ACHN (cell line): ENCODE results near the gene ING4.

Experiments used
- DNase-seq: peaks from one replicate; pipeline ENCODE4 v3.0.0-alpha.2; 2015
- in situ Hi-C: cut with HindIII; loops from 2 replicates; pipeline ENCODE4 v1.10.0; 2017; ENCODE audit warnings: low sequenced_read_pairs, low pct_ligation_motif_present, low pct_unique_long_range_greater_than_20kb

The ING4 gene

GRCh38 chr12:6688999-6689882, 26.3 kb upstream of the ING4 start, which contains the start of gene ZNF384:
TSS of gene ZNF384 (minus strand) at chr12:6689375. CDS start at chr12:6679520, 9,855 bp downstream.
- in situ Hi-C loops: no loop called here
- DNase-seq: peak; percentile 100

GRCh38 chr12:6688543-6688998, 25.7 kb upstream of the ING4 start:
- in situ Hi-C loops: no loop called here
- DNase-seq: peak; percentile 59

- DNase-seq: no peak
- in situ Hi-C loops: no loop called here
Observed at GRCh38 chr12:6685814-6686213, 22.9 kb upstream of the ING4 start.

GRCh38 chr12:6684609-6685008, 21.7 kb upstream of the ING4 start:
- in situ Hi-C loops: no loop called here
- DNase-seq: peak; percentile 63

- in situ Hi-C loops: no loop called here
- no peak for DNase-seq
Observed at GRCh38 chr12:6676962-6677361, 14.0 kb upstream of the ING4 start.

GRCh38 chr12:6672143-6672542, 9.2 kb upstream of the ING4 start:
- no peak for DNase-seq
- in situ Hi-C loops: no loop called here

- DNase-seq: no peak
- in situ Hi-C loops: no loop called here
Observed at GRCh38 chr12:6667559-6668210, 4.8 kb upstream of the ING4 start.

GRCh38 chr12:6666211-6666610, 3.3 kb upstream of the ING4 start:
- in situ Hi-C loops: no loop called here
- DNase-seq: peak; percentile 63

- no peak for DNase-seq
- in situ Hi-C loops: no loop called here
Observed at GRCh38 chr12:6664902-6665301, 2.0 kb upstream of the ING4 start.

- DNase-seq: no peak
Observed at GRCh38 chr12:6662602-6662905, 365 bp downstream of the ING4 start.

GRCh38 chr12:6653987-6654386, 8.9 kb downstream of the ING4 start:
- in situ Hi-C loops: no loop called here
- no peak for DNase-seq

More at GRCh38 chr12:6662602-6662905, 365 bp downstream of the ING4 start:
- in situ Hi-C loops: no loop called here

GRCh38 chr12:6653342-6653741, 9.6 kb downstream of the ING4 start:
- in situ Hi-C loops: no loop called here
- DNase-seq: no peak

GRCh38 chr12:6652391-6652790, 10.5 kb downstream of the ING4 start:
- in situ Hi-C loops: no loop called here
- no peak for DNase-seq

- in situ Hi-C loops: no loop called here
- DNase-seq: no peak
Observed at GRCh38 chr12:6650832-6651231, 12.1 kb downstream of the ING4 start.

- no peak for DNase-seq
- in situ Hi-C loops: no loop called here
Observed at GRCh38 chr12:6647083-6647604, 15.8 kb downstream of the ING4 start, which contains the start of gene ACRBP. TSS of gene ACRBP (minus strand) at chr12:6647432. CDS start at chr12:6647366, 66 bp downstream.

- in situ Hi-C loops: no loop called here
- no peak for DNase-seq
Observed at GRCh38 chr12:6646276-6647082, 16.4 kb downstream of the ING4 start.

- in situ Hi-C loops: no loop called here
- DNase-seq: no peak
Observed at GRCh38 chr12:6644903-6645302, 18.0 kb downstream of the ING4 start.

- no peak for DNase-seq
- in situ Hi-C loops: no loop called here
Observed at GRCh38 chr12:6644257-6644596, 18.7 kb downstream of the ING4 start.
